Measurements from ENCODE around the gene RAB34. TPM values are rescaled to one million over a fixed set of nuclear protein-coding genes. Genes with fewer than 3 reads are reported as not detected.

RAB34 gene
- 81.3 TPM for total RNA-seq

- peak; percentile 88 for DNase-seq (ENCODE audit: low spot score)
- intact Hi-C loops (cut with DNase I) = no loop called here
- peak; percentile 63 for ATAC-seq
Measured at GRCh38 chr17:28717578-28718332, at the start of gene RAB34. TSS of gene RAB34 (minus strand) at chr17:28717868. CDS start at chr17:28717266, 602 bp downstream.

GRCh38 chr17:28765038-28765437 is 47.4 kb upstream of the RAB34 start:
- ATAC-seq (no peak), DNase-seq (ENCODE audit: low spot score) (no peak)
- intact Hi-C loops (cut with DNase I) = no loop called here

- ATAC-seq (peak; percentile 62), DNase-seq (ENCODE audit: low spot score) (peak; percentile 88)
Measured at GRCh38 chr17:28763804-28764266, 46.2 kb upstream of the RAB34 start.

GRCh38 chr17:28763137-28763799 is 45.6 kb upstream of the RAB34 start:
- peak; percentile 25 for ATAC-seq

More at GRCh38 chr17:28763804-28764266, 46.2 kb upstream of the RAB34 start:
- intact Hi-C loops (cut with DNase I) = loop anchor here (5.0 kb wide), 1 partner anchor 143 kb away; no protein-coding TSS in a partner anchor

GRCh38 chr17:28760601-28761562 is 43.2 kb upstream of the RAB34 start:
- peak; percentile 40 for ATAC-seq
- DNase-seq (ENCODE audit: low spot score) = peak; percentile 69
- intact Hi-C loops (cut with DNase I) = loop anchor here (5.0 kb wide), 1 partner anchor 146 kb away; no protein-coding TSS in a partner anchor

More at GRCh38 chr17:28763137-28763799, 45.6 kb upstream of the RAB34 start:
- intact Hi-C loops (cut with DNase I) = loop anchor here (5.0 kb wide), 1 partner anchor 144 kb away; no protein-coding TSS in a partner anchor
- DNase-seq (ENCODE audit: low spot score) = no peak

GRCh38 chr17:28759256-28759865 is 41.7 kb upstream of the RAB34 start:
- DNase-seq (ENCODE audit: low spot score) (no peak), ATAC-seq (peak; percentile 23)
- intact Hi-C loops (cut with DNase I) = no loop called here

GRCh38 chr17:28758411-28759121 is 40.9 kb upstream of the RAB34 start:
- ATAC-seq (peak; percentile 12), DNase-seq (ENCODE audit: low spot score) (no peak)
- intact Hi-C loops (cut with DNase I) = no loop called here

- ATAC-seq = no peak
- DNase-seq (ENCODE audit: low spot score) = peak; percentile 34
- intact Hi-C loops (cut with DNase I) = no loop called here
Measured at GRCh38 chr17:28756049-28756804, 38.6 kb upstream of the RAB34 start.

GRCh38 chr17:28755486-28755885 is 37.8 kb upstream of the RAB34 start:
- intact Hi-C loops (cut with DNase I) = no loop called here
- peak; percentile 39 for DNase-seq (ENCODE audit: low spot score)

GRCh38 chr17:28751600-28752366 is 34.1 kb upstream of the RAB34 start:
- DNase-seq (ENCODE audit: low spot score) (no peak), ATAC-seq (no peak)
- intact Hi-C loops (cut with DNase I) = no loop called here

More at GRCh38 chr17:28755486-28755885, 37.8 kb upstream of the RAB34 start:
- ATAC-seq = no peak

GRCh38 chr17:28750178-28751047 is 32.7 kb upstream of the RAB34 start:
- peak; percentile 96 for DNase-seq (ENCODE audit: low spot score)
- ATAC-seq = peak; percentile 68
- intact Hi-C loops (cut with DNase I) = no loop called here

- intact Hi-C loops (cut with DNase I) = no loop called here
- ATAC-seq = no peak
- DNase-seq (ENCODE audit: low spot score) = no peak
Measured at GRCh38 chr17:28749516-28750177, 32.0 kb upstream of the RAB34 start.

GRCh38 chr17:28748852-28749515 is 31.3 kb upstream of the RAB34 start:
- ATAC-seq (no peak), DNase-seq (ENCODE audit: low spot score) (peak; percentile 63)
- intact Hi-C loops (cut with DNase I) = no loop called here

Measured in sciatic nerve (tissue), 2 donors.